Sigmoid colon (tissue), 7 donors: ENCODE results near the gene PARVB. TPM values are rescaled to one million over a fixed set of nuclear protein-coding genes. Genes with fewer than 3 reads are reported as not detected.

Source experiments
- DNase-seq: peaks from one replicate; pipeline ENCODE4 v3.0.0-alpha.2; 2019
- H3K27ac ChIP-seq, 4 donors: fragments of 200-600 bp; sonication (generic); one replicate each; pipeline ENCODE4 v1.5.1; 2016 to 2019; ENCODE audit warnings: mild to moderate bottlenecking in 1 of 4
- H3K27me3 ChIP-seq, 3 donors: fragments of 200-600 bp; sonication (generic); one replicate each; pipeline ENCODE4 v1.5.1; 2019; ENCODE audit warnings: mild to moderate bottlenecking in 1 of 3
- H3K36me3 ChIP-seq, 4 donors: fragments of 200-600 bp; sonication (generic); one replicate each; pipeline ENCODE4 v1.5.1; 2016 to 2019
- H3K4me1 ChIP-seq, 4 donors: fragments of 200-600 bp; sonication (generic); one replicate each; pipeline ENCODE4 v1.5.1; 2017 to 2019
- H3K4me3 ChIP-seq, 4 donors: fragments of 200-600 bp; sonication (generic); one replicate each; pipeline ENCODE4 v1.5.1; 2017 to 2019; ENCODE audit warnings: mild to moderate bottlenecking in 2 of 4, moderate library complexity in 1 of 4
- H3K9me3 ChIP-seq, 4 donors: fragments of 200-600 bp in 3 of 4; sonication (generic) in 3 of 4; one replicate each; pipeline versions ENCODE4 v1.5.1 to v1.6.1; 2013 to 2019
- EP300 ChIP-seq, 4 donors: sonication (generic); formaldehyde crosslinking; IDR thresholded peaks; one replicate each; pipeline ENCODE4 v1.6.1; 2017; ENCODE audit warnings: antibody characterized with exemption in 4 of 4
- POLR2A ChIP-seq, 2 donors: fragments of 450-650 bp; IDR thresholded peaks; one replicate each; pipeline ENCODE4 v1.6.1; 2016; ENCODE audit warnings: antibody characterized with exemption in 2 of 2, mild to moderate bottlenecking in 2 of 2, moderate library complexity in 2 of 2
- POLR2AphosphoS5 ChIP-seq, 4 donors: sonication (generic); formaldehyde crosslinking; IDR thresholded peaks; one replicate each; pipeline ENCODE4 v1.6.1; 2017; ENCODE audit warnings: antibody characterized with exemption in 4 of 4
- WGBS, 2 donors: extraction: QIAGEN DNeasy Blood & Tissue Kit; methylation state at CpG; one replicate each; pipeline ENCODE4 v1.1.7; 2013; 5-methylcytosine and 5-hydroxymethylcytosine counted together
- intact Hi-C: fragments of 100-400 bp; cut with DNase I; formaldehyde crosslinking; loops from one replicate; pipeline ENCODE4 v1.15.1; 2023
- polyA plus RNA-seq, 3 donors: library from polyadenylated mRNA; stranded (reverse); fragments of 200-250 nt; gene quantifications; one replicate each; pipeline ENCODE4 v1.2.3, GENCODE V29; 2013
- total RNA-seq, 4 donors: library from RNA; depleted of rRNA; stranded (reverse); fragments of >200 nt; gene quantifications; one replicate each; pipeline ENCODE4 v1.1.0, GENCODE V29; 2016
- TF ChIP-seq, protein P1 (sequence below), 4 experiments: fragments of 450-650 bp in 3 of 4; fragments of 200-600 bp in 1 of 4; IDR thresholded peaks; one replicate each; pipeline ENCODE4 v1.5.1; 2016 to 2019; ENCODE audit warnings: antibody characterized with exemption in 4 of 4, mild to moderate bottlenecking in 3 of 4, moderate library complexity in 2 of 4
- donor health status: healthy with polysubstance abuse.
- donor health status: Bipolar disorder and iron deficiency.
- donor health status: healthy.

The PARVB gene
- total and polyA plus RNA-seq, 7 donors: 6.9 to 21.6 (median 18.9) TPM

DNA sequence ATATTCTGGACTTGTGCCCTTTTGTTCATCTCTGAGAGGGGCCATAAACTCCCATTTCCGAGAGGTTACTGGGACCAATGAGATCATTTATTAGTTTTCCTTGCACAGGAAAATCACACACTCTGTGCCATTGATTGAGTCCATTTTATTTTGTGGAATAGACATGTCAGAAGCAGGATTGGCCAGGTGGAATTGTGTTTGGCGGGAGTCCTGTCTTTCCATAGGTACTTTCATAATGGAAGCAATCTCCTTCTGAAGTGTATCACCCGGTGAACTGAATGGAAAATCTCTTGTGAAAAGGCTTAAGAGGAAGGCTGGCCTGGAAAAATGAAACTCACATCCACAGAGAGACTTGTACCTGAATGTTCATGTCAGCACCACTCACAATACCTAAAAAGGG, 93.6 kb downstream of the PARVB start:
- intact Hi-C loops: no loop called here

DNA sequence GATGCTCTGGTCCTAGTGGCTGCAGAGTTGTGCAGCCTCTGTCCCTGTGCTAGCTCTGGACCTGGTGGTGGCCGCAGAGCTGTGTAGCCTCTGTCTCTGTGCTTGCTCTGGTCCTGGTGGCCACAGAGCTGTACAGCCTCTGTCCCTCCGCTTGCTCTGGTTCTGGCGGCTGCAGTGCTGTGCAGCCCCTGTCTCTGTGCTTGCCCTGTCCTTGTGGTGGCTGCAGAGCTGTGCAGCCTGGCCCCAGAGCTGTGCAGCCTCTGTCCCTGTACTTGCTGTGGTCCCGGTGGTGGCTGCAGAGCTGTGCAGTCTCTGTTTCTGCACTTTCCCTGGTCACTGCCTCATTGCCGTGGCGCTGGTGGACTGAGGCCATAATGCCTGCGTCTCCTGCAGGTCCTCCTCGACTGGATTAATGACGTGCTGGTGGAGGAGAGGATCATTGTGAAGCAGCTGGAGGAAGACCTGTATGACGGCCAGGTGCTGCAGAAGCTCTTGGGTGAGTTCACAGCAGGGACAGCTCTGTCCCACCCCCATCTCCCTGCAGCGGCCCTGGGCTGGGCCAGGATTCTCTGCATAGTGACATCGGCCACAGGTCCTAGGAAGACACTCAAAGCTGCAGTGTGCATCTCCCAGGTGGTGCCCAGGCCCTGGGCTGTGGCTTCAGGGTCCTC, 94.7 kb downstream of the PARVB start:
- peaks cover 0 to 11% (median 3%) of the 10 kb centered on the region in 4 donors for H3K36me3 ChIP-seq

More for the DNA sequence above, 93.6 kb downstream of the PARVB start:
- TF ChIP-seq, protein P1, sequence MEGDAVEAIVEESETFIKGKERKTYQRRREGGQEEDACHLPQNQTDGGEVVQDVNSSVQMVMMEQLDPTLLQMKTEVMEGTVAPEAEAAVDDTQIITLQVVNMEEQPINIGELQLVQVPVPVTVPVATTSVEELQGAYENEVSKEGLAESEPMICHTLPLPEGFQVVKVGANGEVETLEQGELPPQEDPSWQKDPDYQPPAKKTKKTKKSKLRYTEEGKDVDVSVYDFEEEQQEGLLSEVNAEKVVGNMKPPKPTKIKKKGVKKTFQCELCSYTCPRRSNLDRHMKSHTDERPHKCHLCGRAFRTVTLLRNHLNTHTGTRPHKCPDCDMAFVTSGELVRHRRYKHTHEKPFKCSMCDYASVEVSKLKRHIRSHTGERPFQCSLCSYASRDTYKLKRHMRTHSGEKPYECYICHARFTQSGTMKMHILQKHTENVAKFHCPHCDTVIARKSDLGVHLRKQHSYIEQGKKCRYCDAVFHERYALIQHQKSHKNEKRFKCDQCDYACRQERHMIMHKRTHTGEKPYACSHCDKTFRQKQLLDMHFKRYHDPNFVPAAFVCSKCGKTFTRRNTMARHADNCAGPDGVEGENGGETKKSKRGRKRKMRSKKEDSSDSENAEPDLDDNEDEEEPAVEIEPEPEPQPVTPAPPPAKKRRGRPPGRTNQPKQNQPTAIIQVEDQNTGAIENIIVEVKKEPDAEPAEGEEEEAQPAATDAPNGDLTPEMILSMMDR (IDR thresholded peaks at IDR 0.05): no peak
- TF ChIP-seq EP300 (IDR thresholded peaks at IDR 0.05): no peak
- TF ChIP-seq POLR2A (IDR thresholded peaks at IDR 0.05): no peak
- TF ChIP-seq POLR2AphosphoS5 (IDR thresholded peaks at IDR 0.05): no peak
- peak; percentile 11 for DNase-seq
- 29 to 84% methylated on average over 3 of the region's 3 CpGs for WGBS, 2 donors
- Histone ChIP-seq H3K4me1 (no peaks in the 10 kb centered on the region), H3K36me3 (peaks cover 0 to 11% (median 3%) of the 10 kb centered on the region in 4 donors), H3K27me3 (no peaks in the 10 kb centered on the region), H3K9me3 (no peaks in the 10 kb centered on the region), H3K27ac (no peak overlapping the region), H3K4me3 (no peak overlapping the region)

DNA sequence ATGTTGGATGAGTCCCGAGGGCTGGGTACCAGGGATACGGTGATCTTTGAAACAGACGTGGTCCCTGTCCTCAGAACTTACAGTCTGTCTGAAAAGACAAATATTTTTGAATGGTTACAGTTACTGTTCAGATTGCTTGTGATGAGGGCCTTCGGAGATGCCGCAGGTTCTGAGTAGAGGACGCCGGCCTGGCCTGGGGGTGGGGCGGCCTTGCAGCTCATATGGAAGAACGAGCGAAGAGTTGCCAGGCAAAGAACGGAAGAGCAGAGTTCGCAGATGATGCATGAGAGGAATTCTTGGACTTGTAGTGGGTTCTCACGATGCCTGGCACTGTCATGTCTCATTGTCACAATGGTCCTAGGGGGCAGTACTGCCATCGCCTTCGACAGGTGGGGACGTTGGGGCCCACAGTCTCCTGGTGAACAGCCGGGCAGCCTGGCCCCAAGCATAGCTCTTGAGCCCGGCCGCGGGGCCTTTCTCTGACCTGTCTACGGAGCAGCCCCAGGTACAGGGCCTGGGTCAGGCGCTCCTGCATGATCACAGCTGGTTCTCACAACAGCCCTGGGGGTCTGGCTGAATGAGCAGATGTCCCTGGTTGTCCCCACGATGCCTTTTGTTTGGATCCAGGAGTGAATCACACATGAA, 95.7 kb downstream of the PARVB start:
- WGBS, 2 donors: 86 to 90% methylated on average over 23 of the region's 23 CpGs
- Histone ChIP-seq H3K36me3 (peaks cover 0 to 11% (median 3%) of the 10 kb centered on the region in 4 donors), H3K4me1 (no peaks in the 10 kb centered on the region), H3K27me3 (no peaks in the 10 kb centered on the region), H3K9me3 (no peaks in the 10 kb centered on the region), H3K27ac (no peak overlapping the region), H3K4me3 (no peak overlapping the region)
- intact Hi-C loops: no loop called here
- TF ChIP-seq EP300 (IDR thresholded peaks at IDR 0.05) (no peak), POLR2A (IDR thresholded peaks at IDR 0.05) (no peak), POLR2AphosphoS5 (IDR thresholded peaks at IDR 0.05) (no peak)
- TF ChIP-seq, protein P1 (IDR thresholded peaks at IDR 0.05): no peak
- peak; percentile 40 for DNase-seq

More for the DNA sequence above, 94.7 kb downstream of the PARVB start:
- peak; percentile 48 for DNase-seq
- no peaks in the 10 kb centered on the region for H3K27me3 ChIP-seq
- no peak for TF ChIP-seq EP300 (IDR thresholded peaks at IDR 0.05)
- TF ChIP-seq POLR2A (IDR thresholded peaks at IDR 0.05): no peak
- TF ChIP-seq, protein P1 (IDR thresholded peaks at IDR 0.05): no peak
- TF ChIP-seq POLR2AphosphoS5 (IDR thresholded peaks at IDR 0.05): no peak
- intact Hi-C loops: no loop called here
- WGBS, 2 donors: 74 to 80% methylated on average over 12 of the region's 12 CpGs
- no peaks in the 10 kb centered on the region for H3K9me3 ChIP-seq
- H3K4me3 ChIP-seq: no peak overlapping the region
- H3K4me1 ChIP-seq: no peaks in the 10 kb centered on the region
- no peak overlapping the region for H3K27ac ChIP-seq

DNA sequence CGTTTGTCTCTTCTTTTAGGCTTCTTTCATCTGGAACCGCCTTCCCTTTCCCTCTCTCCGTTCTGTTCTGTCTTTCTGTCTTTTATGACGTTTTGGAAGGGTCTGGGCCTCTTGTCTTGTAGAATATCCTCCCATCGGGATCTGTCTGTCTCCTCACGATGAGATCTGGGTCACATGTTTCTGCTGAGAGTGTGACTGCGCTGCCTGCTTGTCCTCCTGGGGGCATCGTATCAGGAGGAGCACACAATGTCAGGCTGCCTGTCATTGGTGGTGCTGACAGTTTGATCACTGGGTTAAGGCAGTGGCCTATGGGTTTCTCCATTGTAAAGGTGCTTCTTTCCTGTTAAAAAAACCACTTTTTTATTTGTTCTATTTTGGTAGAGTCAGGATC, 96.2 kb downstream of the PARVB start:
- H3K27me3 ChIP-seq: no peaks in the 10 kb centered on the region
- peaks cover 0 to 11% (median 3%) of the 10 kb centered on the region in 4 donors for H3K36me3 ChIP-seq
- 81 to 90% methylated on average over 8 of the region's 8 CpGs for WGBS, 2 donors
- intact Hi-C loops: no loop called here
- TF ChIP-seq POLR2A (IDR thresholded peaks at IDR 0.05) (no peak), POLR2AphosphoS5 (IDR thresholded peaks at IDR 0.05) (no peak), EP300 (IDR thresholded peaks at IDR 0.05) (no peak)
- TF ChIP-seq, protein P1 (IDR thresholded peaks at IDR 0.05): no peak
- DNase-seq: peak; percentile 10
- H3K4me3 ChIP-seq: no peak overlapping the region
- H3K4me1 ChIP-seq: no peaks in the 10 kb centered on the region
- H3K9me3 ChIP-seq: no peaks in the 10 kb centered on the region
- H3K27ac ChIP-seq: no peak overlapping the region
